Transverse colon (tissue), 4 donors: ENCODE results near the gene LENG8.

Source experiments
- EP300 ChIP-seq: sonication (generic); formaldehyde crosslinking; IDR thresholded peaks from one replicate; pipeline ENCODE4 v1.6.1; 2017; ENCODE audit warnings: antibody characterized with exemption, low read depth
- POLR2A ChIP-seq: fragments of 450-650 bp; IDR thresholded peaks from one replicate; pipeline ENCODE4 v1.6.1; 2016; ENCODE audit warnings: antibody characterized with exemption, mild to moderate bottlenecking, moderate library complexity
- POLR2AphosphoS5 ChIP-seq, 3 donors: sonication (generic); formaldehyde crosslinking; IDR thresholded peaks; one replicate each; pipeline ENCODE4 v1.6.1; 2016; ENCODE audit warnings: antibody characterized with exemption in 3 of 3
- TF ChIP-seq, protein P1 (sequence below), 5 experiments: fragments of 200-600 bp in 3 of 5; fragments of 450-650 bp in 2 of 5; sonication (generic) in 3 of 5; IDR thresholded peaks; 1 replicate in 2 of 5; 2 replicates in 3 of 5; pipeline ENCODE4 v1.5.1; 2016 to 2017; ENCODE audit warnings: antibody characterized with exemption in 5 of 5, inconsistent platforms in 3 of 5, mild to moderate bottlenecking in 2 of 5, moderate library complexity in 1 of 5

DNA sequence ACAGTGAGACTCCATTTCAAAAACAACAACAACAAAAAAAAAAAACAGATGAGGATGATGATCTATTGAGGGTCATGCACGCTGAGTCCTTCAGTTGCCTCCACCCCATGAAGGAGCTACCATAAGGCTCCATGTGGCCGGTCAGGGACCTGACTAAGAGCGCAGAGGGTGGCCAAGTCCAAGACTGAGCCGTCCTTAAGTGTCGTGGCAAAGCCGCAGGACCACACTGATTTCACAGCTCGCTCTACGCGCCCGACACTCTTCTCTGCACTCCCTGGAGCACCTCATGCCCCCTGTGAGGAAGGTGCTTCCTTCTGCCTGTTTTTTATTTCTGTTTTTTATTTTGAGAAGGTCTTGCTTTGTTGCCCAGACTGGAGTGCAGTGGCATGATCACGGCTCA lies 21.4 kb upstream of the LENG8 start:
- TF ChIP-seq, protein P1, sequence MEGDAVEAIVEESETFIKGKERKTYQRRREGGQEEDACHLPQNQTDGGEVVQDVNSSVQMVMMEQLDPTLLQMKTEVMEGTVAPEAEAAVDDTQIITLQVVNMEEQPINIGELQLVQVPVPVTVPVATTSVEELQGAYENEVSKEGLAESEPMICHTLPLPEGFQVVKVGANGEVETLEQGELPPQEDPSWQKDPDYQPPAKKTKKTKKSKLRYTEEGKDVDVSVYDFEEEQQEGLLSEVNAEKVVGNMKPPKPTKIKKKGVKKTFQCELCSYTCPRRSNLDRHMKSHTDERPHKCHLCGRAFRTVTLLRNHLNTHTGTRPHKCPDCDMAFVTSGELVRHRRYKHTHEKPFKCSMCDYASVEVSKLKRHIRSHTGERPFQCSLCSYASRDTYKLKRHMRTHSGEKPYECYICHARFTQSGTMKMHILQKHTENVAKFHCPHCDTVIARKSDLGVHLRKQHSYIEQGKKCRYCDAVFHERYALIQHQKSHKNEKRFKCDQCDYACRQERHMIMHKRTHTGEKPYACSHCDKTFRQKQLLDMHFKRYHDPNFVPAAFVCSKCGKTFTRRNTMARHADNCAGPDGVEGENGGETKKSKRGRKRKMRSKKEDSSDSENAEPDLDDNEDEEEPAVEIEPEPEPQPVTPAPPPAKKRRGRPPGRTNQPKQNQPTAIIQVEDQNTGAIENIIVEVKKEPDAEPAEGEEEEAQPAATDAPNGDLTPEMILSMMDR (IDR thresholded peaks at IDR 0.05) = no peak
- TF ChIP-seq POLR2AphosphoS5 (IDR thresholded peaks at IDR 0.05) (no peak), POLR2A (no peak), EP300 (no peak)
